WTC11 (cell line): ENCODE data around the gene TSGA10.

Experiments
- FOXJ3 ChIP-seq: sonication (generic); formaldehyde crosslinking; IDR thresholded peaks from 2 replicates; pipeline ENCODE4 v1.9.0; 2021; ENCODE audit warnings: missing genetic modification reagents, mild to moderate bottlenecking, borderline replicate concordance
- MAX ChIP-seq: sonication (generic); formaldehyde crosslinking; IDR thresholded peaks from 2 replicates; pipeline ENCODE4 v1.8.0; 2022; ENCODE audit warnings: mild to moderate bottlenecking, missing genetic modification reagents
- NR2C2 ChIP-seq: sonication (generic); formaldehyde crosslinking; IDR thresholded peaks from 2 replicates; pipeline ENCODE4 v1.8.0; 2022; ENCODE audit warnings: mild to moderate bottlenecking, missing genetic modification reagents
- SMAD3 ChIP-seq: sonication (generic); formaldehyde crosslinking; IDR thresholded peaks from 2 replicates; pipeline ENCODE4 v1.8.0; 2022; ENCODE audit warnings: missing genetic modification reagents, mild to moderate bottlenecking, borderline replicate concordance
- TF ChIP-seq, protein P1 (sequence below): fragments of 200-600 bp; IDR thresholded peaks from 2 replicates; pipeline ENCODE4 v1.8.0; 2022; ENCODE audit warnings: antibody characterized with exemption
- TF ChIP-seq, protein P2 (sequence below): sonication (generic); formaldehyde crosslinking; IDR thresholded peaks from 2 replicates; pipeline ENCODE4 v1.8.1; 2023; ENCODE audit warnings: mild to moderate bottlenecking, missing genetic modification reagents, moderate library complexity
- TF ChIP-seq, protein P3 (sequence below): sonication (generic); formaldehyde crosslinking; IDR thresholded peaks from 2 replicates; pipeline ENCODE4 v1.8.0; 2023; ENCODE audit warnings: missing genetic modification reagents, mild to moderate bottlenecking, borderline replicate concordance

- TF ChIP-seq, protein P1, sequence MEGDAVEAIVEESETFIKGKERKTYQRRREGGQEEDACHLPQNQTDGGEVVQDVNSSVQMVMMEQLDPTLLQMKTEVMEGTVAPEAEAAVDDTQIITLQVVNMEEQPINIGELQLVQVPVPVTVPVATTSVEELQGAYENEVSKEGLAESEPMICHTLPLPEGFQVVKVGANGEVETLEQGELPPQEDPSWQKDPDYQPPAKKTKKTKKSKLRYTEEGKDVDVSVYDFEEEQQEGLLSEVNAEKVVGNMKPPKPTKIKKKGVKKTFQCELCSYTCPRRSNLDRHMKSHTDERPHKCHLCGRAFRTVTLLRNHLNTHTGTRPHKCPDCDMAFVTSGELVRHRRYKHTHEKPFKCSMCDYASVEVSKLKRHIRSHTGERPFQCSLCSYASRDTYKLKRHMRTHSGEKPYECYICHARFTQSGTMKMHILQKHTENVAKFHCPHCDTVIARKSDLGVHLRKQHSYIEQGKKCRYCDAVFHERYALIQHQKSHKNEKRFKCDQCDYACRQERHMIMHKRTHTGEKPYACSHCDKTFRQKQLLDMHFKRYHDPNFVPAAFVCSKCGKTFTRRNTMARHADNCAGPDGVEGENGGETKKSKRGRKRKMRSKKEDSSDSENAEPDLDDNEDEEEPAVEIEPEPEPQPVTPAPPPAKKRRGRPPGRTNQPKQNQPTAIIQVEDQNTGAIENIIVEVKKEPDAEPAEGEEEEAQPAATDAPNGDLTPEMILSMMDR: no peak
- TF ChIP-seq NR2C2 (no peak), MAX (CRISPR knock-in tag) (no peak), SMAD3 (CRISPR knock-in tag) (no peak), FOXJ3 (CRISPR knock-in tag) (no peak)
- TF ChIP-seq, protein P2, sequence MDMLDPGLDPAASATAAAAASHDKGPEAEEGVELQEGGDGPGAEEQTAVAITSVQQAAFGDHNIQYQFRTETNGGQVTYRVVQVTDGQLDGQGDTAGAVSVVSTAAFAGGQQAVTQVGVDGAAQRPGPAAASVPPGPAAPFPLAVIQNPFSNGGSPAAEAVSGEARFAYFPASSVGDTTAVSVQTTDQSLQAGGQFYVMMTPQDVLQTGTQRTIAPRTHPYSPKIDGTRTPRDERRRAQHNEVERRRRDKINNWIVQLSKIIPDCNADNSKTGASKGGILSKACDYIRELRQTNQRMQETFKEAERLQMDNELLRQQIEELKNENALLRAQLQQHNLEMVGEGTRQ: no peak
- TF ChIP-seq, protein P3, sequence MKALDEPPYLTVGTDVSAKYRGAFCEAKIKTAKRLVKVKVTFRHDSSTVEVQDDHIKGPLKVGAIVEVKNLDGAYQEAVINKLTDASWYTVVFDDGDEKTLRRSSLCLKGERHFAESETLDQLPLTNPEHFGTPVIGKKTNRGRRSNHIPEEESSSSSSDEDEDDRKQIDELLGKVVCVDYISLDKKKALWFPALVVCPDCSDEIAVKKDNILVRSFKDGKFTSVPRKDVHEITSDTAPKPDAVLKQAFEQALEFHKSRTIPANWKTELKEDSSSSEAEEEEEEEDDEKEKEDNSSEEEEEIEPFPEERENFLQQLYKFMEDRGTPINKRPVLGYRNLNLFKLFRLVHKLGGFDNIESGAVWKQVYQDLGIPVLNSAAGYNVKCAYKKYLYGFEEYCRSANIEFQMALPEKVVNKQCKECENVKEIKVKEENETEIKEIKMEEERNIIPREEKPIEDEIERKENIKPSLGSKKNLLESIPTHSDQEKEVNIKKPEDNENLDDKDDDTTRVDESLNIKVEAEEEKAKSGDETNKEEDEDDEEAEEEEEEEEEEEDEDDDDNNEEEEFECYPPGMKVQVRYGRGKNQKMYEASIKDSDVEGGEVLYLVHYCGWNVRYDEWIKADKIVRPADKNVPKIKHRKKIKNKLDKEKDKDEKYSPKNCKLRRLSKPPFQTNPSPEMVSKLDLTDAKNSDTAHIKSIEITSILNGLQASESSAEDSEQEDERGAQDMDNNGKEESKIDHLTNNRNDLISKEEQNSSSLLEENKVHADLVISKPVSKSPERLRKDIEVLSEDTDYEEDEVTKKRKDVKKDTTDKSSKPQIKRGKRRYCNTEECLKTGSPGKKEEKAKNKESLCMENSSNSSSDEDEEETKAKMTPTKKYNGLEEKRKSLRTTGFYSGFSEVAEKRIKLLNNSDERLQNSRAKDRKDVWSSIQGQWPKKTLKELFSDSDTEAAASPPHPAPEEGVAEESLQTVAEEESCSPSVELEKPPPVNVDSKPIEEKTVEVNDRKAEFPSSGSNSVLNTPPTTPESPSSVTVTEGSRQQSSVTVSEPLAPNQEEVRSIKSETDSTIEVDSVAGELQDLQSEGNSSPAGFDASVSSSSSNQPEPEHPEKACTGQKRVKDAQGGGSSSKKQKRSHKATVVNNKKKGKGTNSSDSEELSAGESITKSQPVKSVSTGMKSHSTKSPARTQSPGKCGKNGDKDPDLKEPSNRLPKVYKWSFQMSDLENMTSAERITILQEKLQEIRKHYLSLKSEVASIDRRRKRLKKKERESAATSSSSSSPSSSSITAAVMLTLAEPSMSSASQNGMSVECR: no peak
Measured at GRCh38 chr2:99183025-99183424, 28.3 kb upstream of the TSGA10 start.
